HEK293T (cell line): ENCODE results near the gene CTDSPL.

ENCODE experiments used
- CTCF ChIA-PET: fragments of 350-600 bp; formaldehyde crosslinking; extraction: SDS; loops from one replicate; lab custom pipeline; 2021; ENCODE audit warnings: antibody characterized with exemption, inconsistent platforms; lab: Yijun Ruan, JAX
- POLR2A ChIA-PET: fragments of 350-600 bp; formaldehyde crosslinking; extraction: SDS; loops from one replicate; lab custom pipeline; 2020; ENCODE audit warnings: antibody characterized with exemption, inconsistent platforms; lab: Yijun Ruan, JAX
- DNase-seq: peaks from one replicate; pipeline ENCODE4 v3.0.0; 2012; ENCODE audit warnings: mixed read lengths; ENCODE audit errors: extremely low spot score
- ARNT ChIP-seq: fragments of 450-650 bp; IDR thresholded peaks from 2 replicates; pipeline ENCODE4 v1.6.1; 2017; ENCODE audit warnings: mild to moderate bottlenecking
- BHLHE40 ChIP-seq: fragments of 450-650 bp; IDR thresholded peaks from 2 replicates; pipeline ENCODE4 v1.6.1; 2016; ENCODE audit warnings: mild to moderate bottlenecking, moderate library complexity, borderline replicate concordance
- CTBP1 ChIP-seq: fragments of 450-650 bp; IDR thresholded peaks from 2 replicates; pipeline ENCODE4 v1.6.1; 2016; ENCODE audit warnings: borderline replicate concordance
- ELF4 ChIP-seq: fragments of 450-650 bp; IDR thresholded peaks from 2 replicates; pipeline ENCODE4 v1.6.1; 2017; ENCODE audit warnings: antibody characterized with exemption
- FOXA1 ChIP-seq: fragments of 450-650 bp; IDR thresholded peaks from 2 replicates; pipeline ENCODE4 v1.6.1; 2016; ENCODE audit warnings: mild to moderate bottlenecking
- FOXK2 ChIP-seq: fragments of 450-650 bp; IDR thresholded peaks from 2 replicates; pipeline ENCODE4 v1.6.1; 2016; ENCODE audit warnings: mild to moderate bottlenecking
- FOXM1 ChIP-seq: fragments of 450-650 bp; IDR thresholded peaks from 2 replicates; pipeline ENCODE4 v1.6.1; 2017; ENCODE audit warnings: mild to moderate bottlenecking, borderline replicate concordance
- HDGF ChIP-seq: fragments of 450-650 bp; IDR thresholded peaks from 2 replicates; pipeline ENCODE4 v1.6.1; 2017; ENCODE audit warnings: antibody characterized with exemption, borderline replicate concordance
- L3MBTL2 ChIP-seq: fragments of 450-650 bp; conservative IDR thresholded peaks from 2 replicates; pipeline ENCODE4 v1.6.1; 2016; ENCODE audit warnings: mild to moderate bottlenecking
- LEF1 ChIP-seq: fragments of 450-650 bp; IDR thresholded peaks from 2 replicates; pipeline ENCODE4 v1.6.1; 2017; ENCODE audit warnings: mild to moderate bottlenecking, borderline replicate concordance
- NFRKB ChIP-seq: fragments of 450-650 bp; IDR thresholded peaks from 2 replicates; pipeline ENCODE4 v1.6.1; 2016; ENCODE audit warnings: mild to moderate bottlenecking, moderate library complexity
- PKNOX1 ChIP-seq: fragments of 450-650 bp; IDR thresholded peaks from 2 replicates; pipeline ENCODE4 v1.6.1; 2016
- SP1 ChIP-seq: fragments of 450-650 bp; IDR thresholded peaks from 2 replicates; pipeline ENCODE4 v1.6.1; 2017
- SUZ12 ChIP-seq: fragments of 450-650 bp; IDR thresholded peaks from 2 replicates; pipeline ENCODE4 v1.6.1; 2016; ENCODE audit warnings: mild to moderate bottlenecking
- TARDBP ChIP-seq: fragments of 450-650 bp; IDR thresholded peaks from 2 replicates; pipeline ENCODE4 v1.6.1; 2016
- ZNF384 ChIP-seq: fragments of 450-650 bp; IDR thresholded peaks from 2 replicates; pipeline ENCODE4 v1.6.1; 2016

CTDSPL gene

DNA sequence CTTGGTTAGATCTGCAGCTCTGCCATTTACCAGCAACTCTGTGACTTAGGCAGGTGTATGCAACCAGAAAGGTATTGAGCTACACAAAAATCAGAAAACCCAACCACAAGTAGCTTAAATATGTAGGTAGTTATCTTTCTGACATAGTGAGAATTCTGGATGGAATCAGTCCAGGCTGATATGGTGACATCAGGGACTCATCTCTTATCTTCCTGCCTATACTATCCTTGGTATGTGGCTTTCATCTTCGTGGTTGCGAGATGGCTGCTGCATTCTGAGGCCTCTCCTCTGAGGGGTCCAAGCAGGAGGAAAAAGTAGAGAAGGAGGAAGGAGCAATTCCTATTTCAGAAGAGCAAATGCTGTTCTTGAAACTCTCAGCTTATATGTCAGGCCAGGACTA lies 40.0 kb downstream of the CTDSPL start:
- TF ChIP-seq ZNF384 = no peak
- no peak for TF ChIP-seq FOXM1
- CTCF ChIA-PET = no interaction called here
- POLR2A ChIA-PET = no interaction called here
- no peak for DNase-seq

DNA sequence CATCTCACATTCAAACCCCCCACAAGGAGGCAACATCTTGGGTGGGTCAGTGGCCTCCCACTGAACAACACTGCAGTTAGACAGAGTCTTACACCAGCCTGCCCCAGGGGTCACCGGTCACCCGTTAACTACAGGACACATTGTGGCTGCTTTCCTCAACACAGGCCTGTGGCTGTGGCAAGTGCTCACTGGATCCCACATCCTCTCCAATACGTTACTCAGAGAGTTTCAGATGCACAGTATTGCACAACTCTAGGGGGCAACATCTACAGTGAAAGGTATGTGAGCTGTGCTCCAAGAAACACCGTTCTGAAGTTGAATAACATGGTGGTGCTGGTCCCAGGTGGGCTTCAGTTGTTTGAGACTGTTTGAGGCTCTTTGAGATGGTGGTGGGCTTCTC lies 41.0 kb downstream of the CTDSPL start:
- no peak for TF ChIP-seq ELF4
- POLR2A ChIA-PET = no interaction called here
- no peak for DNase-seq
- CTCF ChIA-PET = no interaction called here

DNA sequence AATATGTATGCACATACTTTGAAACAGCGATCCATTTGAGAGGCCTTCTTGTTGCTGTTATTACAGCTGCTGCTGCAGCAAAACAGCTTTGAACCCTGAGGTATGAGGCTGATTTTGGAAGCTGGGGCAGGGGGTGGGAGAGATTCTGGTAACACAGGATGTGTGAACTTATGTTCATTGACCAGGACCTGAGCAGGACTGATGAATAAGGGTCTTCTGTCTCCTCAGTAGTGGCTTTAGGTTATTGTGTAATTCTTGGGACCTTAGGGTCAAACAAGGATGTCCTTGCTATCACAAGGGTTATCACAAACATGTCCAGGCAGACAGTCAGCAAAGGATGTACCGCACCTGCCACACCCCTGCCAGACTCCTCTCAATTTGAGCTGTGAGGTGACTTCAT lies 41.6 kb downstream of the CTDSPL start:
- TF ChIP-seq SP1 = no peak
- no peak for TF ChIP-seq LEF1
- TF ChIP-seq NFRKB = no peak
- TF ChIP-seq PKNOX1 = no peak
- no peak for TF ChIP-seq BHLHE40
- no peak for TF ChIP-seq ELF4
- no peak for TF ChIP-seq ZNF384
- no peak for TF ChIP-seq FOXA1
- TF ChIP-seq TARDBP = no peak
- TF ChIP-seq SUZ12 = no peak
- TF ChIP-seq FOXK2 = no peak
- no peak for TF ChIP-seq HDGF
- TF ChIP-seq ARNT = no peak
- TF ChIP-seq FOXM1 = no peak
- no peak for TF ChIP-seq CTBP1
- ChIA-PET POLR2A (no interaction called here), CTCF (no interaction called here)
- no peak for DNase-seq

DNA sequence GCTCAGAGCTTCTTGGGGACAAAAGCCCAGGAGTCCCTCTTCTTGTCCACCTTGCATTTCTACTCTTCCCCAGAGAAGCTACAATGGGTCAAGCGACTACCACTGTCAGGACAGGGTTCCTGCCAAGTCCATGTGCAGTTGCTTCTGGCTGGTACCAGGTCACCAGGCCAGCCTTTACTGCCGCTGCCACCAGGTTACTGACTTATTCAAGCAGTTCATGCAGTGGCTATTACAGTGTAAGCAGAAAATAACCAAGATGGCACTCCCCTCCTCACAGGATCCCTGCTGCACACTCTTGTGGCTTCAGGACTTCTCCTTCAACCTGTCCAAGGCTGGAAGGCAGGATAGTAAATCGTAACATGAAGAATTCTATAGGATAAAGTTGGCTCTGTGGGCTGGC lies 42.1 kb downstream of the CTDSPL start:
- ChIA-PET POLR2A (no interaction called here), CTCF (no interaction called here)
- TF ChIP-seq FOXA1 (no peak), ELF4 (no peak), LEF1 (no peak), TARDBP (no peak), ARNT (no peak), PKNOX1 (no peak), FOXK2 (no peak), FOXM1 (no peak)
- no peak for DNase-seq

- DNase-seq = no peak
- CTCF ChIA-PET = interaction anchor here (0.6 kb wide), 1 partner anchor 8 kb away, joined by 3 read pairs; no protein-coding TSS in a partner anchor
- POLR2A ChIA-PET = no interaction called here
- TF ChIP-seq PKNOX1 (no peak), SUZ12 (no peak), SP1 (no peak), TARDBP (no peak), FOXK2 (no peak), L3MBTL2 (no peak), ARNT (no peak)
These were observed 42.9 kb downstream of the CTDSPL start for GRCh38 chr3:37904601-37905000.

- DNase-seq = no peak
- ChIA-PET CTCF (interaction anchor here (0.6 kb wide), 1 partner anchor 9 kb away, joined by 3 read pairs; no protein-coding TSS in a partner anchor), POLR2A (no interaction called here)
- no peak for TF ChIP-seq NFRKB
- TF ChIP-seq TARDBP = no peak
- no peak for TF ChIP-seq FOXK2
- no peak for TF ChIP-seq FOXM1
- no peak for TF ChIP-seq ARNT
- TF ChIP-seq LEF1 = no peak
- TF ChIP-seq SP1 = no peak
- TF ChIP-seq BHLHE40 = no peak
- no peak for TF ChIP-seq L3MBTL2
- no peak for TF ChIP-seq FOXA1
- TF ChIP-seq ZNF384 = no peak
- no peak for TF ChIP-seq PKNOX1
- no peak for TF ChIP-seq ELF4
- TF ChIP-seq CTBP1 = no peak
- no peak for TF ChIP-seq SUZ12
- no peak for TF ChIP-seq HDGF
These were observed 43.7 kb downstream of the CTDSPL start for GRCh38 chr3:37905346-37905745.

GRCh38 chr3:37905987-37906674 lies 44.5 kb downstream of the CTDSPL start:
- CTCF ChIA-PET = no interaction called here
- POLR2A ChIA-PET = no interaction called here
- no peak for DNase-seq
- TF ChIP-seq NFRKB (no peak), FOXA1 (no peak), ELF4 (no peak), ARNT (no peak), SUZ12 (no peak), FOXM1 (no peak), L3MBTL2 (no peak), CTBP1 (no peak), ZNF384 (no peak), LEF1 (no peak), BHLHE40 (no peak), HDGF (no peak), PKNOX1 (no peak)
